Inflammatory macrophage (primary cell): ENCODE results near the gene VAV3.
A peak's percentile ranks its signal among the peaks of the same experiment; 100 is the strongest.

Experiments used
- DNase-seq, 2 donors: peaks; one replicate each; pipeline ENCODE4 v3.0.0-alpha.2; 2020 to 2022

VAV3 gene

DNA sequence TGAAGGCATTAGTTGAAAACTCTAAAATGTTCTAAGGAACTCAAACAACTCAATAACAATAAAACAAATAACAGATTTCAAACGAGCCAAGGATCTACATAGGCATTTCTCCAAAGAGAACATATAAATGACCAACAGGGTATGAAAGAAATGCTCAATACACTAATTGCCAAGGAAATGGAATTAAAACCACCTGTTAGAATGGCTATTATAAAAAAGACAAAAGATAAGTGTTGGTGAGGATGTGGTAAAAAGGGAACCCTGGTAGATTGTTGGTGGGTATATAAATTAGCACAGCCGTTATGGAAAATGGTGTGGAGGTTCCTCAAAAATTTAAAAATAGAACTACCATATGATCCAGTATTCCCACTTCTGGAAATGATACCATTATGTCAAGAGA, 9.1 kb upstream of the VAV3 start:
- no peak for DNase-seq

DNA sequence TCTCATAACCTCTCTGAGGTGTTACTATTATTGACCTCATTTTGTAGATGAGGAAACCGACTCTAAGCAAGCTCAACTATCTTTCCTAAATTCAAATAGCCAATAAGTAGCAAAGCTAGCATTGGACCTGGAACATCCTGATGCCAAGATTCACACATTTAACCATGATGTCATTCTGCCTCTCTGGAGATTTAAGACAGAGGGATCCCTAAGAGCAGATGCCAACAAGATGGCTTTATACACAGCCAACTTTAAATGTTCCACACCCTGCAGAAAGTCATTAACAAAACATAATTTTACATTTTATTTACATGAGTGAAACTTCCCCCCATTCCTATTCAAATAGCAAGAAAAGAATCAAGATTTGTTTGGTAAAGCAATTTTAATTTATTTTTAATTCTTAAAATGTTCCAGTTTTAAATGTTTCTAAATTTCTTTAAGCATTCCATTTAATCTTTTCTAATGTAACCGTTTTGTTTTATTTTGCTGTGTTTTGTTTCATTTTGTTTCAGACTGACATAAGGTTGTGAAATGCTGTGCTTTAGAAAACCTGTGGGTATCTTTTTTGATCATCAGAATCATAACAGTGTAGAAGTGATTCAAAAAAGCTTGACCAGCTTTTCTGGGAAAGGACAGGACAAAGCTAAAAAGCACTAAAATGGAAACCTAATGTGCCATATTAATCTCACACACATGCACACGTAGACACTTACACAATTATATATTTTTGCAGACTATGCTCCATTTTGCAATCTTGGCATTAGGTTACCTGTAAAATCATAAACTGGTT, 7.6 kb upstream of the VAV3 start:
- DNase-seq, result no peak

DNA sequence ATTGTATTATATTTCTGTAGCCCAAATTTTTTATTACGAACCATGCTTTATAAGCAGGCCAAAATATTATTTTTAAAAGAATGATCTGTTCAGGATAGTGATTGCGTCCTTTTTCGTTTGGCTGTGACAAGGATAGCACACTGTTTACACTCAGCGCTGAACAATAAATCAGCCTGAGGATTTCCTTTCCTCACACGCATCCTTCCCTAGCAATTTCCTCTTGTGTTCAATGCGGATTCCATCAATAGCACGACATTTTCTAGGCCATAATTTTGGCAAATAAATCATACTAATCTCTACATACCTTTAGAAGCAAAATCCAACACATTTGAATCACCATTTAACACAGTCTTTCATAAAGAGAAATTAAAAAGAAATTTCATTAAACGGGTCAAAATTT, 1.6 kb upstream of the VAV3 start:
- DNase-seq, result no peak

DNA sequence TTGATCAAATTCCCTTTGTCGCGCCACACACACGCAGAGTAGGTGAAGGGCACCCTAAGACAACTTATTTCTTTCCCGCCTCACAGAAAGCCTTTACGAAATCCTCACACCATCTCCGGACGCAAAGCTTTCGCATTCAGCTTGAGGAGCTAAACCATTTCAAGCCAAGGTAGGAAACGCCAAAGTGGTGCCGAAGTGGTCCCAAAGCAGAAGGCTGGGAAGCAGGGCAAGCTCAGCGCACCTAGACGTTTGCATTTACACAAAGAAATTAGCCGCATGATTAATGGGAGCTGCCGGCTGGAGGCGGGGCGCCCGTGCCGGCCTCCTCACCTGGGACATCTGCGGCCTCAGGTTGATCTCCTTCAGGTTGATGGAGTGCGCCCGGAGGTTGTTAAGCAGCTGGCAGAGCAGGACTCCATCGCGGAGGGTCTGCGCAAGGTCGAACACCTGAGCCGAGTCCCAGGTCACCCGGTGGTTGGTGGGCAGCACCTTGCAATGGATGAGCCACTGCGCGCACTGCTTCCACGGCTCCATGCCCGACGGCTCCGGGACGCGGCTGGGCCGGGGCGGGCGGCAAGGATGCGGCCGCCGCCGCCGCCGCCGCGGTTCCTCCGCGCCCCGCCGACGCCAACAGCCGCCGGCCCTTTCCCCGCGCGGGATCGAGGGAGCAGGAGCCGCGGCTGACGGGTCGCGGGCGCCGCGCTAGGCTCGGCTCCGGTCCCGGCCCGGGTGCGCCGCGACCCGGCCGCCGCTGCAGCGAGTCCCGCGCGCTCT, 457 bp downstream of the VAV3 start:
- DNase-seq, result no peak

DNA sequence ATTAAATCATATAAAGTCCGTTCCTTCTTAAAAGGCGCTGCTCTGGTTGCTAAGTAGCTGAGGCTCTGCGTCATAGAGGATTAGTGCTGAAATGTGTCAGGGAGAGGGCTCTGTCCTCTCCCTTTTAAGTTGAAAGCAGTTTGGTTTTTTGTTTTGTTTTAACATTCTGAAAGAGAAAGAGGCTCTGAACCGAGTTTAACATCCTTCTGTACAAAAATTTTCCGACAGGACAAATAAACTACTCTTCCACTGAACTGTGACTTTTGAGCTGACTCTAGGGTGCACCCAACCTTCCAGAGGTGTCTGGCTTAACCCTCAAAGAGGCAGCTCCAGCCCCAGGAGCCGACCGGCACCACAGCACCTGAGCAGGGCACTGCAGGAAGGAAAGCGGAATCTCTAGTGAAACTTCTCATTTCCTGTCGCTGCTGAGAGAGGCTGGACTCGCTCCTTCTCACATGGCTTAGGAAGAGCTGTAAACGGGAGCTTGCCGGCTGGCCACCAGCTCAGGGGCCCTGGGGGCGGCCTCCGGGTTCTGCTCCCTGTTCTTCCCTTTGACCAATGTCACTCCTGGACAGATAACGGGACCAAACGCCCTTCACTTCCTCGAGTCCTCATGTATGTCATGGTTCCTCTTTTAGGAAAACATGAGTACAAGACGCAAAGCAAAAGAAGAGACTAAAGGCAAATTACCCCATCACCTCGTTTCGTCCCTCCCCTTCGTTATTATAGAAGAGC, 1.2 kb downstream of the VAV3 start:
- DNase-seq, result peak; percentile 71 to 80

DNA sequence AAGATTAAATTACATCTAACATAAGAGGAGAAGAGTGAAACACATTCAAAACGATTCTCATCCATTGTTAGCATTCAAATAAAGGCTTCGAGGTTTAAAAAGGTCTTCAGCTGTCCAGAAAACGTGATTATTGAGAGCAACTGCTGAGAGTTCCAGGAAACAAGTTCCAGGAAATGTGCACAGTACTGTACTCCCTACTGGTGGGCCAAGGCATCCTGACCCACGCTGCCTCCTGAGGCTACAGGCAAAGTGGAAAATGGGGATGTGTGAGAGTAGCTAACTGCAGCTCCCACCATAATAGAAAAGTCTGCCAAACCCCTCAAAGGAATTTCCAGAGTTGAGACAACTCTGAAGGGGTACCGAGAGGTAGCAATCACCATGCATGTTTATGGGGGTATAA, 2.0 kb downstream of the VAV3 start:
- DNase-seq, result peak in 1 of 2 donors; percentile 28

DNA sequence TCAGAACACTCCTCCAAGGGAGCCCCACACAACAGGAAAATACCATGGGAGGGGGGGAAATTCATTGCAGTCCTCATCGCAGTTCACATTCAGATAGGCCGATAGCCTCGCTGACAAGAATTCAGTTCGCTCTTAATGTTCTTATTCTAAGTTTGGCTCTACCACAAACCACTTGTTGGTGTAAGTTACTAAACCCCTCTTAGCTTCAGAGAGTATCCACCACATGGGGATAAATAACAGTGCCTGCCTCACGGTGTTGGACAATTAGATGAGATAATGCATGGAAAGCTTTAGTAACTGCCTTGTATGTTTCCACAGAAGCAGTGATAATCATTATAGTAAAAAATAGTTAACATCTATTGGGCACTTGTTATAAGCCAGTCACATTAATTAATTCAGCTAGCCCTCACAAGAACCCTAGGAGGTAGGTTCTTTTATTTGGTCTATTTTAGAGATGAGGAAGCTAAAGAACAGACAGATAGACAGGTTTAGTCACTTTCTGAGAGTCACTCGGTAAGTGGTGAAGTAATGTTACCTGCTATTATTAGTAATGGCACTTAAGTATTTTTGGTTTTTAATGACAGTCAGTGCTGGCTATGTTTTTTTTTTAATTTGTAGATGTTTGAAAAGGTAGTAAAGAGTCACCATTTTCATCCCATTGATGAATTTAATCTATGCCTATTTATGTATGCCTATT, 10.1 kb downstream of the VAV3 start:
- no peak for DNase-seq

DNA sequence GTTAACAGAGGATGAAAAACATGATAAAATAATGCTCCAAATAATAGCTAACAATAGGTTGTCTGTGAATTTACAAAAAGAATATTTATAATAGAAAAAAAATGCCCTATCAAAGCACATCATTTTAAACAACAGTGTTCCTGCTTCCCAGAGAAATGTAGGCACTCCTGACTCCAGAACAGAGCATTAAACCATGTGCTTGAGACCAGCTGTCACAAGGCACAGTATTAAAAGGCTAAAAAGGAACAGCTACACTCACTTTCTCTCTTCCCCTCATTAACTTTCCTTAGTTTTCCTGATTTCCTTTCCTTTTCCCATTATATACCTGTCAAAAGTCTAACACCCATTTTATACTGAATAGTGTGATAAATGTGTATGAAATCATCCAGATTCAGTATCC, 10.9 kb downstream of the VAV3 start:
- no peak for DNase-seq

DNA sequence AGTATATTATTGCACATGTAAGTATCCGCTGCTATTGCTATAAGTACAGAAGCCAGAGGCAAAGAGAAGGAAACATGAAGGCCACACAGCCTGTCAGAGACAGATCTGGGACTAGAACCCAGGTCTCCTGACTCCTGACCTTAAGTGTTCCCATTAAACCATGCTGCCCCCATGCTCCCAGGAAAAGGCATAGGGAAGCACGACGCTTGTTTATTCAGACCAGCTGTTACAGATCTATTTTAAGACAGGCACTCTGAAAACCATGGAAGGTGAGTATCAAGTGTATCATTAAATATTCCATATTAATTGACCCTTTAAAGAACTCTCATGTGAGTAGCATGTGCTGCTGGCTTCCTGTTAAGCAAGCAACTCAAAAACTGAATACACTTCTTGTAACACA, 11.4 kb downstream of the VAV3 start:
- DNase-seq, result no peak

DNA sequence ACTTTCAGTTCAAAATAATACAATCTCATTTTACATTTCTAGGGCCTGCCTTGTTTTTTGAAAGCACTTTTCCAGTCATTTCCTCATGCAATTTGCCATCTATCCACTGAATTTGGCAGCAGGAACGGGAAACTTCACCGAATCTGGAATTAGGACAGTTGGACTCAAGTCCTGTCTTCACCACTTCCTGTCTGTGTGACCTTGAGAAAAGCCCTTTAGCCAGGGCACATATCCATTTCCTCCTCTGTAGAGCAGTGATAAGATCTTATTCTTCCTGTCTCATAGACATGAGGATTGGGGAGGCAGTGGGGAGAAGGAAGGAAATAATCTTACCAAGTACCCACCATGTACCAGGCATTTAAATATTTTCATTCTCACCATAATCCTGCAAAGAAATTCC, 12.0 kb downstream of the VAV3 start:
- peak; percentile 25 to 33 for DNase-seq

DNA sequence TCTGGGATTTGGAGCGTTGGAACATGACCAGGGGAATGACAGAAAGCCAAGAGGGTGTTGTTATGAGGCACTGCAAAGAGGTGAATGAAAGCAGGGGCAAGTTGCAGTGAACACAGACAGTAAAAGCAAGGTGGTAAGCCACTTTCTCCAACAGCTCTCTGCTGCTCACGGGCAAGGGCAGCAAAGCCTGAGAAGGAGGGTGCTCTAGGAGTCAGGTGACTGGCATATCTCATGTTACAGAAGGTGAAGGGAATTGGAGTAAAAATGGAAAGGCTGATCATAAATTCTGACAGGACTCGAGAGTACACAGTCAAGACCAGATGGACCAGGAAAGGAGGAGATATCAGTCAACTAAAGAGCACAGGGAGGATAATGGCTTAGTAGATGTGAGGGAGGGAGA, 14.5 kb downstream of the VAV3 start:
- no peak for DNase-seq

DNA sequence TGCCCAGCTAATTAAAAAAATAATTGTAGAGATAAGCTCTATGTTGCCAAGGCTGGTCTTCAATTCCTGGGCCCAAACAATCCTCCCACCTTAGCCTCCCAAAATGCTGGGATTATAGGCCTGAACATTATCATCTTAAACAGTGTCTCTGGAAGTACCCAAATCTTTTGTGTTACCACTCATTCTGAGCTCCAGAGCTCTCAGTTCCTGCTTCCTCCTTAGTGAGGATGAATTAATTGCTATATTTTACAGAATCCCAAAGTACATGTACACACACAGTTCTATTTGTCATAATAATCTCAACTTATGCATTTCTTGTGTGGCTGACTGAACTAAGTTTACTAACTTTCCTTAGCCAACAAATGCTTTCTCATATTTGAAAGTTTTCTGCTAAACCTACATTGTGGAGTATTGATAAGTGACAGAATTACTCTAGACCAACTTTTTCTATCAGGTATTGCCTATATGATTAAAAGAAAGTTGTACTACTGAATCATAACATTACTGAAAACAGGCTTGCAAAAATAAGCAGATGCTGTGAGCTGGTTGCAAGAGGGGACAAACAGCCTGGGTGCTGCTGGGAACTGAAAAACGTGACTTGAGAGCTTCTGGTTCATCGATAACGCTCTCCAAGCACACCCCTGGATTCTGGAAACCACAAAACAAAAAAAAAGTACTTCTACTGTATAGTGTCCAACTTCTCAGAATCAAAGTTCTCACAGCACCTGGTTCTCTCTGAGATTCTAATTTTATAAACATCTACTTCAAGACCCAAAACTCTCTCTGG, 15.3 kb downstream of the VAV3 start:
- no peak for DNase-seq

DNA sequence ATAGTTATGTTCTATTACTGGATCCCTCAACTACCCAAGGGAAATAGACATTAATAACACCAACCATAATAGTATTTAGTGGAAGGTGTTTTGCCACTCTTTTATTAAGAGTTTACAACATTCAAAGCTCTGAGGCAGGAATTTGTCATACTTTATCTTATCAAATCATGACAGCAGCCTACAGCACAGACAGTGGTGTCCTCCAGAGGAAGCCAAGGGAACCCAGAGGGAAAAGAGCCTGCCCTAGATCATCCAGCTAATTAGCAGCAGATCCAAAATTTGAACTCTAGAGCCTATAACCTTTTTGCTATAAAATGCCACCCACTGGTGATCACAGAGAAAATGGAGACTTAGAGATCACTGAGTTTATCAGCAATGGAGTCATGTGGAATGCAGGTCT, 18.2 kb downstream of the VAV3 start:
- no peak for DNase-seq

DNA sequence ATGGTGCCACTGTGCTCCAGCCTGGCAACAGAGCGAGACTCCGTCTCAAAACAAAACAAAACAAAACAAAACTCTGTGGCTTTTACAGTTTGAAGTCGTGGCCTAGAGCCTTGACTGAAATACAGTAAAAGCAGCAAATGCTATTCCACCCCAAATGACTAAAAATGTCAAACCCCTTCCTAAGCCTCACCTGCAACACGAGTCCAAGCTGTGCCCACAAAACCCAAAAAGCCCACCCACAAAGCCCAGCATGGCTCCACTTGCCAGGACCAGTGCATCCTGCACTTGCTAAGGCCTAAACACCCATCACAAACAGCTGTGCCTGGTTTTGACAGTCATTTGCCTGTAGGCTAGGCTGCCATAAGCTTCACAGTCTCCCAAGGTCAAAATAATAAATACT, 21.3 kb downstream of the VAV3 start:
- no peak for DNase-seq

DNA sequence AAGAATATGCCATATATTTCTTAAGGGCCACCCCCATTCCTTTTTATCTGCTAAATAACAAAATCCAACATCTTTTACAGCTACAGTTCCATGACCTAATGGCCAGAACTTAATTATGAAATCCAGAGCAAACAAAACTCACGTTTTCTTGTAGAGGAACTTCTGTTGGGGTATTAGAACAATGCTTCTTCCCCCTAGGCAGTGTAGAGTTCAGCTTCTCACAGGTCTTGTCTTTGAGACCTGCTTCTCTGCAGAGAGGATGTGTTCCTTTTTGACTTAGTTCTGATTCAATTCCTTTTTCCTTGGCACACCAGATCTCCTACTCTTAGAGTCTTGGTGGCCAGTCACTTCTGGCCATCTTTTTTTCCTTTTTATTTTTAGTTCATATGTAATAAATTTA, 22.2 kb downstream of the VAV3 start:
- DNase-seq, result peak in 1 of 2 donors; percentile 55

DNA sequence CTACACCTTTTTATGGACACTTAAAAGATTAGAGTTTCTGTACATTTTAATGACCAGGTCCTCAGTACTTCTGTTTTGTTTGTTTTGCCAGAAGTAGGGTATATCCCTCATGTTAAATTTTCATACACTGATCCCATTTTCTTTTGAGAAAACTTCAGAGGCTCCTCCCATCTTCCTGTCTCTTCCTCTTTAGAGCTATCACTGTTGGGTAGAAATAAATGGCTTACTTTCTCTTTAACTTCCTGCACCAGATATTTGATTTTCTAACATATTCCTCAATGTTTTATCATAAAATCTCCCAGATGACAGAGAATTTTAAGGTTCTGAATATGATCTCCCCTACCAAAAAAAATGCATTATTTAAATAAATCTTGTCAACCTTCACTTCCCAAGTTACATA, 23.4 kb downstream of the VAV3 start:
- peak in 1 of 2 donors; percentile 60 for DNase-seq

DNA sequence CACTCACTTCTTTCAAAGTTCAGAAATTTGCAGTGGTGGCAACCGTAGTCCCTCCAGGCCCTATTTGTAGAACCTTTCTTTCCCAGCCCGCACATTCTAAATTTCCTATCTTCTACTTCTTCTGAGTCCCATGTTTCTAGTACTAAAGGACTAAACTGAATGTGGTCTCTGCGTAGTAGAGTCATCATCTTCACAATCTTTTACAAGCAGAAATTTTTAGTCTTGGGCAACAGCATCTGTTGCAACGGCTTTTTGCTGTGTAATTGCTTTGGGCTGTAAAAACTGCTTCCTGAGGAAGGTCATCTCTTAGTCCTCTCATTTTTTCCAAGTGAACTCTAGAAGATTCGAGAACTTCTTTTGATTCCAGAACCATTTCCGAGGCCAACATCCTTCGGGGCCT, 23.9 kb downstream of the VAV3 start:
- peak; percentile 92 to 98 for DNase-seq

DNA sequence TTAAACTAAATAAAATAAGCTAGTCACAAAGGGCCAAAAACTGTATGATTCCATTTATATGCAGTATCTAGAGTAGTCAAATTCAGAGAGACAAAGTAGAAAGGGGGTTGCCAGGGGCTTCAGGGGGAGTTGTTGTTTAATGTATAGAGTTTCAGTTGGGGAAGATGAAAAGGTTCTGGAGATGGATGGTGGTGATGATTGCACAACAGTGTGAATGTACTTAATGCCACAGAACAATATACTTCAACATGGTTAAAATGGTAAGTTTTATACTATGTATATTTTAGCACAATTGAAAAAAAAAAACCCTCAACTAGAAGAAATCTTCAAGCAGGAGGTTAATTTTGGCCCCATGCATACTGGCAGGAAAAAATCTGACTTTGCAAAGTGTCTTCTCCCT, 24.3 kb downstream of the VAV3 start:
- DNase-seq, result no peak

DNA sequence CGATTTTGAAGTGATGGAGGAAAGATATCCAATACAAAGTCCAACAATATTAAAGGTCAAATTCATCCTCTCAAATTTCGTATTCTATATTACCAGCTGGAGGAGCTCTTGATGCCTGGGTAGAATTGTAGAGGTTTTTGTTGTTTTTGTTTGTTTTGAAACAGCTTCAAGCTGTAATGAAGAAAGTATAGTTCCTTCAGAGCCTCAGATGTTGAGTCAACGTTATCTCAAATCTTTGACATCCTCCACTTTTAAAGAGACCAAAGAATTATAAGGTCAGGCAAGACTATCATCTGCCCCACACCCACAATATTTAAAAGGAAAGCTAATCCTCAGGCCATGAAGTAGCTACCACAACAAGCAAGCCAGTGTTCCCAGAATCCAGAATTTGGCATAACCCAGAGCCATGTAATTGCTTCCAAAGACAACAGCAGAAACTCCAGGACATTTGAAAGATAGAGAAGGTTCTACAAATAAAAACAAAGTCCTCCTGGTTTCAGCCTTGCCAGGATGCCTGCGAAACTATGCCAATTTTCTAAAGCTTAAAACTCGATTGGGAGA, 24.9 kb downstream of the VAV3 start:
- no peak for DNase-seq

DNA sequence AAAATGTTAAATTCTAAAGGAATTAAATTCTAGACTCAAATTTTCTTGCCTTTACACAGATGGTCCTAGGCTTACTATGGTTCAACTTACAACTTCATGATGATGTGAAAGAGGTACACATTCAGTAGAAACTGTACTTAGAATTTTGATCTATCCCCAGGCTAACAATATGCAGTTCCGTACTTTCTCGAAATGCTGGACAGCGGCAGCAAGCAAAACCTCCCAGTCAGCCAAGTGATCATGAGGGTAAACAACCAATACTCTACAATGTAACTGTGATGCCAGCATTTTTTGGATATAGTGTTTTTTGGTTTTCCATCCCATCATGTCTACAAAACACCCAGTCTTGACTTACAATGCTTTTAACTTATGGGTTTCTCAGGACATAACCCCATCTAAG, 25.7 kb downstream of the VAV3 start:
- no peak for DNase-seq
